Measurements from ENCODE around the gene LRR1. TPM values are rescaled to one million over a fixed set of nuclear protein-coding genes. Genes with fewer than 3 reads are reported as not detected.
"Not testable (repeated sequence)": the region's sequence is repeated elsewhere in the genome, so short reads cannot be mapped to it uniquely, and the experiment has no call there.

The LRR1 gene
- total RNA-seq, 1 donor from 2014 or later = 7.1 TPM

GRCh38 chr14:49615776-49616175 is 17.0 kb downstream of the LRR1 start:
- TF ChIP-seq CTCF (IDR thresholded peaks at IDR 0.05; ENCODE audit: insufficient read depth, low read length, severe bottlenecking) = no peak
- Histone ChIP-seq H3K36me3 (ENCODE audit: control insufficient read depth, insufficient read depth, low read length) (no peaks in the 10 kb centered on the region), H3K4me3 (ENCODE audit: low read depth, low read length) (no peak overlapping the region), H3K27me3 (ENCODE audit: control insufficient read depth, insufficient read depth, low read length) (no peaks in the 10 kb centered on the region)
- DNase-seq (ENCODE audit: low read depth) (peak; percentile 69), FAIRE-seq (no peak)

- DNase-seq (ENCODE audit: low read depth) (no peak), FAIRE-seq (no peak)
- H3K4me3 ChIP-seq (ENCODE audit: low read depth, low read length) = no peak overlapping the region
- no peaks in the 10 kb centered on the region for H3K27me3 ChIP-seq (ENCODE audit: control insufficient read depth, insufficient read depth, low read length)
- H3K36me3 ChIP-seq (ENCODE audit: control insufficient read depth, insufficient read depth, low read length) = no peaks in the 10 kb centered on the region
- no peak for TF ChIP-seq CTCF (IDR thresholded peaks at IDR 0.05; ENCODE audit: insufficient read depth, low read length, severe bottlenecking)
These were observed 19.2 kb downstream of the LRR1 start for GRCh38 chr14:49617852-49618519.

- DNase-seq (ENCODE audit: low read depth); H3K27me3 ChIP-seq (ENCODE audit: control insufficient read depth, insufficient read depth, low read length); FAIRE-seq; H3K36me3 ChIP-seq (ENCODE audit: control insufficient read depth, insufficient read depth, low read length): not testable (repeated sequence)
- H3K4me3 ChIP-seq (ENCODE audit: low read depth, low read length) = peak overlapping the region; percentile 87
These were observed 20.5 kb downstream of the LRR1 start for GRCh38 chr14:49619273-49619672.

- peak overlapping the region; percentile 87 for H3K4me3 ChIP-seq (ENCODE audit: low read depth, low read length)
- no peak for TF ChIP-seq CTCF (IDR thresholded peaks at IDR 0.05; ENCODE audit: insufficient read depth, low read length, severe bottlenecking)
- no peaks in the 10 kb centered on the region for H3K27me3 ChIP-seq (ENCODE audit: control insufficient read depth, insufficient read depth, low read length)
- DNase-seq (ENCODE audit: low read depth) (no peak), FAIRE-seq (no peak)
- H3K36me3 ChIP-seq (ENCODE audit: control insufficient read depth, insufficient read depth, low read length) = no peaks in the 10 kb centered on the region
These were observed 21.0 kb downstream of the LRR1 start for GRCh38 chr14:49619730-49620129.

- peak; percentile 62 for TF ChIP-seq CTCF (IDR thresholded peaks at IDR 0.05; ENCODE audit: insufficient read depth, low read length, severe bottlenecking)
- FAIRE-seq (no peak), DNase-seq (ENCODE audit: low read depth) (peak; percentile 95)
- no peaks in the 10 kb centered on the region for H3K27me3 ChIP-seq (ENCODE audit: control insufficient read depth, insufficient read depth, low read length)
- H3K36me3 ChIP-seq (ENCODE audit: control insufficient read depth, insufficient read depth, low read length) = peaks cover under 1% of the 10 kb centered on the region
- H3K4me3 ChIP-seq (ENCODE audit: low read depth, low read length) = peak within 1 kb of the TSS; percentile 87
These were observed 21.7 kb downstream of the LRR1 start, which contains the start of the genes MGAT2 and RPL36AL for GRCh38 chr14:49620182-49621113. MGAT2 (plus strand) TSS chr14:49620799; CDS start chr14:49621269, 470 bp downstream. RPL36AL (minus strand) TSS chr14:49620626; CDS start chr14:49619104, 1,522 bp downstream.

All from bronchial epithelial cell (primary cell).